Measurements from ENCODE around the gene SERGEF.

SERGEF gene

DNA sequence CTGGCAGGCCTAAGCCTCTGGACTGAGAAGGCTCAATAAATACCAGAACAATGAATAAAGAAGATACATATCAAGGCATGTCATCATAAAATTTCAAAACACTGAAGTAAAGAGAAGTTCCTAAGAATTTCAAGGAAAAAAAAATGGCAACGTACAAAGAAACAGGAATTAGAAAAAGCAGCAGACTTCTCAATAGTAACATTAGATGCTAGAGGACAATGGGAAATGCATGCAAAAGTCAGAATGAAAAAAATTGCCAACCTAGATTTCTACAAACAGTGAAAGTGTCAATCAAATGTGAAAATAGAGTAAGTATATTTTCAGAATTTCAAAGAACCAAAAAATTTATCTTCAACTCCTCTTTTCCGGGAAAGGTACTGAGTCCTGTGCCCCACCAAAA lies 153.3 kb downstream of the SERGEF start:
- DNase-seq (ENCODE audit: low spot score) = no peak

DNA sequence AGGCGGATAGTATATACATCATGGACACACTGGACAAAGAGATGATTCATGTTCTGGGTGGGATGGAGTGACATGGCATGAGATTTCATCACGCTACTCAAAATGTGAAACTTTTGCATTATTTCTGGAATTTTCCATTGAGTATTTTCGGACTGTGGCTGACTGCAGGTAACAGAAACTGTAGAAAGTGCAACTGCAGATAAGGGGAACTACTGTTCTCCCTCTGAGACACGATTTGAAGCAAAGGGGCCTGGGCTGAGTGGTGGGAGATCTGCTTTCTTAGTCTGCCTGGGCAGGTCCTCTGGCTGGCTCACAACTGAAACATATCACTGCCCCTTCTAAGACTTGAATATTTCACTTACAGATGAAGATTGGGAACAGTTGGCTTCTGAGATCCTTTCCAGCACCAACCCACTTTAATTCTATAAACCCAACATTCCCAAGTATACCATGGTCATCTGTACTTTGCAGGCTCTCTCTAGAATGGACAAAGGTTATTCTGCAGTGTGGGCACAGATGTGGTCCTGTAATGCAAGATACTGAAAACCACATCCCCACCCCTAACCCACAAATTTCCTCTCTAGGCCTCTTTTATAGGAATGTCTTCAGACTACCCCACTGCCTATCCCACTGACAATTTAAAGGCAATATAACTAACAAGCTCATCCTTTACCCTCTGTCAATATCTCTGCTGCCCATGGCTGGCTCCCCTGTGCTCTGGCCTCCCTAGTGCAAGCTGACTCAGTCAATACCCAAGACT lies 157.1 kb downstream of the SERGEF start:
- DNase-seq (ENCODE audit: low spot score) = no peak

DNA sequence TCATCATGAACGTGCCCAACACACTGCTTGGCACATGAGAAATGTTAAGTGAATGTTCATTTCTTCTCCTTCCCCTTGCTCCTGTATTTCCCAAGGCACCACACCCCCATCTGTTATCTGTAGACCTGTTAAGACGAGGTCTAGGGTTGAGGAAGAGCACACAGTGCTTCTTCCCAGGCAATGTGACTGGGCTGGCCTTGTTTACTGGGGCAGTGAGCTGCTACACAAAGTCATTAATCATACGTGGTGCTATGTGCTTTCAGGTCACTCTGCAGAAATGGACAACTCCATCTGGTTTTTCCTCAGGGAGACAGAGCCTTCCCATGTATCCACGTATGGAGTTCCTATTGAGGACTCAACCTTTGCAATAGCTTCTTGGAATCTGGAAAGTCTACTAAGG lies 159.6 kb downstream of the SERGEF start:
- DNase-seq (ENCODE audit: low spot score) = no peak

DNA sequence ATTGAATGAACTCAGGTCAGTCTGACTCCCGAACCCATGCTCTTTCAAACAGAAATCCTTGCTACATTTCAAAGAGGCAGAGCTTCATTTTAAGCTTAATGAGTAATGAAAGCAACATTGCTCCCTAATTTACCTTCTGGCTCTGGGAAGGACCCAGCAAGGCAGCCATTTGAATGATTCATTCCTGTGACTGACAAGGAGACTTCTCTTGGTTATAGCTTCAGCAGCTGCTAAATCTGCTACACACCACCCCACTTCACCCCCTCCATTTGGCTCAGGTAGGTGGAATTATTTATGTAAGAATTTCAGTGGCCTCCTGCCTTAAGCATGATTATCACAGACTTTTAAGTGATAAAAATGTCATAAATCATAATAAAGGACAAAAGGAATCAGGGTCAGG lies 160.6 kb downstream of the SERGEF start:
- no peak for DNase-seq (ENCODE audit: low spot score)

GRCh38 chr11:17851697-17852096 lies 161.2 kb downstream of the SERGEF start:
- no peak for DNase-seq (ENCODE audit: low spot score)

DNA sequence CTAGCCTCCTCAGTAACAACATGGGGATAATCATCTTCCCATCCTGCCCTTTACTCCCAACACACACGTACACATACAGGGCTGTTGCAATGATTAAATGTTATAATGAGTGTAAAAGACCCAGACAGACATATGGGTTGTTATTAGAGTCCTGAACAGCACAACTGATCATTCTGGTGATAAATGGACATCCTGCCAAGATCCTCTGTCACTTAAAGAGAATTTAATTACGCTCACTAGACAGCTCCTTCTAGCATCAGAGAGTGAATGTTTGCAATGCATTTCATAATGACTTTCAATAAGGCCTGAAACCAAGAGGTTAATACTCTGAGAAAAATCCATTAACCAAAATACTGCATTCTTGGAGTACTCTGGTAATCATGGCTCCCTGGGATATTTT lies 162.5 kb downstream of the SERGEF start:
- DNase-seq (ENCODE audit: low spot score) = no peak

DNA sequence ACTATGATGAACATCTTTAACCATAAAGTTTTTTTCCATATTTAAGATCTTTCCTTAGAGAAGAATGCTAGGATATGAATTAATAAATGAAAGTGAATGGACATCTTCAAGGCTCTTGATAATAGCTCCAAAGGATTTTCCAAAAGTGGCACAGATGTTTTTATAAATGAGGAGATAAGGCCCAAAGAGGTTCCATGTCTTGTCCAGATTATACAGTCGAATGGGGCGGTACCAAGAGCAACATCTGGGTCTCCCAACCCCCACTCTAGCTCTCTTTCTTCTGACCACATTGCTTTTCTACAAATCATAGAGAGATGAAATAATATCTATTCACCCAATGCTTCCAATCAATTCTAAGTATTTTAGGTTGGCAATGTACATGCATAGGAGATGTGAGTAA lies 164.1 kb downstream of the SERGEF start:
- DNase-seq (ENCODE audit: low spot score) = no peak

DNA sequence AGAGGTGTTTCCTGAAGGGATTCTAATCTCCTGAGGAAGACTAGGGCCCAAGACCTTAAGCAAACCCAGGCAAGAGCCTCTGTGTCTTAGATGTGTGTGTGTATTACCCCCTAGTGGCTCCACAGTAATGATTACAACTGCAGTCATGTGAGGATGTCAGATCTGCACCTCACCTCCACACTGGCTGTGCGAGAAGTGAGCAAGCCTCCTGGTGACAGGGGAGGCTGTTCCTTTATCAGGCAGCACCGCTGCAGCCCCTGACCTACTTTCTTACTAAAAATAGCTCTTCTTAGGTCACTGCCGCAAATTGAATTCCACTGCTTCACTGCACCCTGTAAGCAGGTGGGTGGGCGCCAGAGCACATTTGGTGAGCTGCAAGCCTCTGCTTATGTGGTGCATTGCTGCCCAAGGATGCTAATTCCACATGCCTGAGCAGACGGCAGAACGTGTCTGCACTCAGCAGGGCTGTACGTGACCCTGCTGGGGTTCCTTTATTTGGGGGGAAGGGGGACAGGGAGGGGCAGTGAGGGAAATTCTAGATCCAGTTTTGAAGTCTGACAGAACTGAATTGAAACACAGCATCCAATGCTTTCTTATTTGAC lies 165.9 kb downstream of the SERGEF start:
- DNase-seq (ENCODE audit: low spot score) = no peak

GRCh38 chr11:17845431-17845881 lies 167.4 kb downstream of the SERGEF start:
- DNase-seq (ENCODE audit: low spot score) = no peak

- DNase-seq (ENCODE audit: low spot score) = no peak
These were observed 172.7 kb downstream of the SERGEF start for GRCh38 chr11:17840101-17840548.

- DNase-seq (ENCODE audit: low spot score) = no peak
These were observed 173.4 kb downstream of the SERGEF start for GRCh38 chr11:17839450-17839849.

GRCh38 chr11:17838102-17838501 lies 174.7 kb downstream of the SERGEF start:
- DNase-seq (ENCODE audit: low spot score) = no peak

- no peak for DNase-seq (ENCODE audit: low spot score)
These were observed 181.0 kb downstream of the SERGEF start for GRCh38 chr11:17831883-17832282.

- DNase-seq (ENCODE audit: low spot score) = no peak
These were observed 181.6 kb downstream of the SERGEF start for GRCh38 chr11:17831228-17831627.

DNA sequence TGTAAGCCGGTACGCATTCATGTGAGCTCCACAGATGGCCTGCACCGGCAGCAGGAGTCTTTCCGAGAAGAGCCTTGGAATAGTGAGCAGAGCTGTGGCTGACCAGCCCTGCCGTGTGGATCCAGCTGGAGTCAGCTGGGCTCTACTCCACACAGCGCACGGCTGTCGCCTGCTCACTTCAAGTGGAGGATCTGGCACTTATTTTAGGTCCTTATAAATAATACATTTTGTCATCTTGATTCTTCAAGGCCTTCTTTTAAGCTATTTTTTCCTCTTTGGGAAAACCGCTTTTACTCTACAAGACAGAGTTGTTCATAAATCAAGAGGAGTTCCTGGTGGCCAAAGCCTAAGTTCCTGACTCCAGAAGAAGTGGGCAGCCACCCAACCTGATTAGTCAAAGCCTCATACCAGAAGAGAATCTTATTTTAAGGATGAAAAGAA lies 184.5 kb downstream of the SERGEF start:
- DNase-seq (ENCODE audit: low spot score) = peak; percentile 70

GRCh38 chr11:17827006-17827405 lies 185.8 kb downstream of the SERGEF start:
- no peak for DNase-seq (ENCODE audit: low spot score)

DNA sequence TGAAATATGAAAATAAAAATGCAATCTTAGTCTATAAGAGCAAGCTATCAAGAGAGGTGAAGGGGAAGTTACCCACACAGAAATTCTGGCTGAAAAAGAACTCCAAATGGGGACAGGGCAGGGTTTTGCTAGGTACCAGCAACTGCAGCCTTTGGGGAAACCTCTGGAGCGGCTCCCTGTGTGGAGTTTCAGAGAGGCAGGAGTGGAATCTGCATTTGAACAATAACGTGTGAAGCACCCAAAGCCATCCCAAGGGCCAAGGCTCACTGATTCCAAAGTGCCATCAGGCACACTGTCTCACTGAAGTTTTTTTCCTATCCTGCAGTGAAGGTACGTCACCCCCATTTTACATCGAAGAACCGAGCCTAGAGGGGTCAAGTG lies 190.5 kb downstream of the SERGEF start:
- DNase-seq (ENCODE audit: low spot score) = no peak

- no peak for DNase-seq (ENCODE audit: low spot score)
These were observed 191.0 kb downstream of the SERGEF start for GRCh38 chr11:17821648-17822400.

GRCh38 chr11:17816232-17816931 lies 196.5 kb downstream of the SERGEF start:
- DNase-seq (ENCODE audit: low spot score) = peak; percentile 68

- no peak for DNase-seq (ENCODE audit: low spot score)
These were observed 198.3 kb downstream of the SERGEF start for GRCh38 chr11:17814546-17814945.

DNA sequence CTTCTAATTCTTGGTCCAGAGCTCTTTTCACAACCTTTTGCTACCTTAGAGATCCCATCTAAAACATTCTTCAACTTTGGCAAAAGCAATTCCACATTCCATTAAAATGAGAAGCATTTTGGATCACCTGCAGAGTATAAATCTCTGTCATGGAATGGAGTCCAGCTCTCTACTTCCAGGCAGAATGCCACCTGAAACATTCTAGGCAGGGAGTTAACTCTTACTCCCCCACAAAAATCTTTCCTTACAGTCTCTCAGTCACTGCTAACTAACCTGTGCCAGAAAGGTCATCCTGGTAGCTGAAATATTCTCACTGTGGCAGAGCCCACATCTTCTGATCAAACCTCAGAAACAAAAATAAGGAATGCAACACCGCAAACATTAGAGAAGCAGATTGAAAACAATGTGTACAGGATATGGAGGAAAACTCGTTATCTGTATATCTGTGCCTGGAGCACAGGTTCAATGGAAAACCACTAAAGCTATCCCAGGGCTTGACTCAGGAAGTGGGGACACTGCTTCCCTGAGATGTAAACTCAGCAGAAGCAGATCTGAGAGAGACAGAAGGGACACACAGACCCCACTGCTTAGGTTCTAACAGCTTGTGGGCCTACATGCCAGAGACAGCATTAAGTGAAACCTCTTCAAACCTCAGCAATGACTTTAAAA lies 199.3 kb downstream of the SERGEF start:
- no peak for DNase-seq (ENCODE audit: low spot score)

- no peak for DNase-seq (ENCODE audit: low spot score)
These were observed 200.0 kb downstream of the SERGEF start for GRCh38 chr11:17812865-17813187.

Measured in left forelimb (tissue), 1 donor.